ENCODE data around the gene LYPD6.
"Not testable (repeated sequence)": the region's sequence is repeated elsewhere in the genome, so short reads cannot be mapped to it uniquely, and the experiment has no call there.

The LYPD6 gene

GRCh38 chr2:149307014-149307413 is 23.4 kb upstream of the LYPD6 start:
- H3K36me3 ChIP-seq, result no peaks in the 10 kb centered on the region
- H3K9me3 ChIP-seq (ENCODE audit: severe bottlenecking), result no peaks in the 10 kb centered on the region
- no peak overlapping the region for H3K27ac ChIP-seq
- no peak for DNase-seq
- no peak for TF ChIP-seq CTCF (IDR thresholded peaks at IDR 0.05; ENCODE audit: low read depth, low read length)
- no peak overlapping the region for H3K4me3 ChIP-seq (ENCODE audit: low read depth, low read length)
- H3K27me3 ChIP-seq (ENCODE audit: insufficient read depth, low read depth, severe bottlenecking), result peaks cover 16% of the 10 kb centered on the region

GRCh38 chr2:149310349-149310748 is 20.0 kb upstream of the LYPD6 start:
- Histone ChIP-seq H3K27ac (no peak overlapping the region), H3K4me3 (ENCODE audit: low read depth, low read length) (no peak overlapping the region), H3K9me3 (ENCODE audit: severe bottlenecking) (no peaks in the 10 kb centered on the region), H3K36me3 (no peaks in the 10 kb centered on the region), H3K27me3 (ENCODE audit: insufficient read depth, low read depth, severe bottlenecking) (peaks cover 12% of the 10 kb centered on the region)
- no peak for DNase-seq
- no peak for TF ChIP-seq CTCF (IDR thresholded peaks at IDR 0.05; ENCODE audit: low read depth, low read length)

DNA sequence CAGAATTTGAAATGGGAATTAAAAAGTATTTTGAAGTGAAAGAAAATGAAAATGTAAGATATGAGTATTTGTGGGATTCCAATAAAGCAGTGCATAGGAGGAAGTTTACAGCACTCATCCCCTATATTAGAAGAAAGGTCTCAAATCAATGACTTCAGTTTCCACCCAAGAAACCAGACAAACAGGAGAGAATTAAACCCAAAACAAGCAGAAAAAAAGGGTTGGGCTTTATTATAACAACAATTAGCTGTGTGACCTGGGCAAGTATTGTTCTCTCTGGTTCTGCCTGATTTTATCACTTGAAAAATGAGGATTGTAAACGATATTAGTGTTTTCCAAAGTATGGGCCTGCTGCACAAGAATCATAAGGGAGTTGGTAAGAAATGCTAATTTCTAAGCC is 18.3 kb upstream of the LYPD6 start:
- no peak overlapping the region for H3K4me3 ChIP-seq (ENCODE audit: low read depth, low read length)
- no peaks in the 10 kb centered on the region for H3K36me3 ChIP-seq
- peaks cover 11% of the 10 kb centered on the region for H3K27me3 ChIP-seq (ENCODE audit: insufficient read depth, low read depth, severe bottlenecking)
- DNase-seq, result no peak
- no peak overlapping the region for H3K27ac ChIP-seq
- TF ChIP-seq CTCF (IDR thresholded peaks at IDR 0.05; ENCODE audit: low read depth, low read length), result no peak
- no peaks in the 10 kb centered on the region for H3K9me3 ChIP-seq (ENCODE audit: severe bottlenecking)

GRCh38 chr2:149313512-149313972 is 16.8 kb upstream of the LYPD6 start:
- peak; percentile 85 for TF ChIP-seq CTCF (IDR thresholded peaks at IDR 0.05; ENCODE audit: low read depth, low read length)
- H3K36me3 ChIP-seq, result no peaks in the 10 kb centered on the region
- H3K27me3 ChIP-seq (ENCODE audit: insufficient read depth, low read depth, severe bottlenecking), result no peaks in the 10 kb centered on the region
- no peak for DNase-seq
- H3K9me3 ChIP-seq (ENCODE audit: severe bottlenecking), result no peaks in the 10 kb centered on the region
- H3K4me3 ChIP-seq (ENCODE audit: low read depth, low read length), result no peak overlapping the region
- H3K27ac ChIP-seq, result no peak overlapping the region

DNA sequence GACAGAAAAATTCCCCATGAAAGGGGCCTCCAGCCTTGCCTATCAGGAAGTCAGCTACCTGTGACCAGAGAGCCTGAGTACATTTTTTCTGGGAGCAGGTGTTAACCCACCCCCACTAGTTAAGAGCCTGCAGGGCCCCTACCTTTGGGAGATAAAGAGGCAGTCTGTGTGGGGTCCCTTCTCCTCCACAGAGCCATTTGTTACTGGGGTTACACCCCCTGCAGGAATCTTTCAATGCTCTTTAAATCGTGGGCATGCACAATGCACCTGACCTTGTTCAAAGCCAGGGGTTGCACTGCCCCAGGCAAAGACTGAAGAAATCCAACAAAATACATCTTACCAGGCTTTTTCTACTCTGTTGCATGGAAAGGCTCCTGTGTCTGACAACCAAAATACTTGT is 15.7 kb upstream of the LYPD6 start:
- no peak overlapping the region for H3K4me3 ChIP-seq (ENCODE audit: low read depth, low read length)
- H3K9me3 ChIP-seq (ENCODE audit: severe bottlenecking), result no peaks in the 10 kb centered on the region
- H3K27me3 ChIP-seq (ENCODE audit: insufficient read depth, low read depth, severe bottlenecking), result no peaks in the 10 kb centered on the region
- no peak for TF ChIP-seq CTCF (IDR thresholded peaks at IDR 0.05; ENCODE audit: low read depth, low read length)
- H3K27ac ChIP-seq, result no peak overlapping the region
- no peaks in the 10 kb centered on the region for H3K36me3 ChIP-seq
- no peak for DNase-seq

- Histone ChIP-seq H3K36me3 (no peaks in the 10 kb centered on the region), H3K27ac (no peak overlapping the region), H3K9me3 (ENCODE audit: severe bottlenecking) (no peaks in the 10 kb centered on the region), H3K27me3 (ENCODE audit: insufficient read depth, low read depth, severe bottlenecking) (no peaks in the 10 kb centered on the region), H3K4me3 (ENCODE audit: low read depth, low read length) (no peak overlapping the region)
- no peak for TF ChIP-seq CTCF (IDR thresholded peaks at IDR 0.05; ENCODE audit: low read depth, low read length)
- no peak for DNase-seq
Observed at GRCh38 chr2:149315461-149315860, 14.9 kb upstream of the LYPD6 start.

- DNase-seq; H3K36me3 ChIP-seq; H3K27ac ChIP-seq; H3K27me3 ChIP-seq (ENCODE audit: insufficient read depth, low read depth, severe bottlenecking); H3K9me3 ChIP-seq (ENCODE audit: severe bottlenecking); H3K4me3 ChIP-seq (ENCODE audit: low read depth, low read length): not testable (repeated sequence)
Observed at GRCh38 chr2:149318566-149318965, 11.8 kb upstream of the LYPD6 start.

Measured in WERI-Rb-1 (cell line).